HG03135 (cell line): ENCODE measurements around the gene ELAVL1.

ENCODE experiments used
- ATAC-seq: cut with Tn5 transposase; IDR thresholded peaks from one replicate; pipeline ENCODE4 v1.9.1; 2021; ENCODE audit warnings: mild to moderate bottlenecking, moderate library complexity; ENCODE audit not compliant: unreplicated experiment

ELAVL1 gene

DNA sequence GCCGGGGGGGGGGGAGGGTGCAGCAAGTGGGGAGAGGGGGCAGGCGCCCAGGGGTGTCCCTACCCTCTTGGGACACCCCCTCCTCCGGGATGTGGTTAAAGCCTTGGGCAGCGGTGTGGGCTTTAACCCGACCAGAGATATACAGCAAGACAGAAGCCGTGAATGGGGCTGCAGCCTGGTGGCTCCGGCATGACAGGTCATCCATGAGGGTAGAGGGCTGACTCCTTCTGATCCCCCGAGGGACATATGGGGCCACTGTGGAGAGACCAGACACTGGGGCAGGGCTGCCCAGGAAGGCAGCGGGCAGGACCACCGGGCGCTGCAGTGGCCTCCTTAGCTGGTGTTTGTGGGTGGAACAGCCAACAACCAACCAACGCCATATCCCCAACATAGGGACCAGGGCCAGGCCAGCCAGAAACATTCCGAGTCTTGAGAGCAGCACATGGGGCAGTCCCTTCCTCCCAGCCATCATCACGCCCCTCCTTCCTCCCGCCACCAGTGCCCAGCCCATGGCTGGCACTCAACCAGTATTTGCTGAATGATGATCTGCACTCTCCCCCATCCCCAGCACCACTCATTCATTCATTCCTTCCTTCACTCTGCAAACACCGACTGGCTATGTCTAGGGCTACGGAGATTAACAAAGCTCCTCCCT lies 18.2 kb downstream of the ELAVL1 start:
- no peak for ATAC-seq

- no peak for ATAC-seq
These were observed 18.9 kb downstream of the ELAVL1 start for GRCh38 chr19:7986321-7987113.

- no peak for ATAC-seq
These were observed 19.9 kb downstream of the ELAVL1 start for GRCh38 chr19:7985481-7985911.

- no peak for ATAC-seq
These were observed 21.2 kb downstream of the ELAVL1 start for GRCh38 chr19:7983995-7984837.

DNA sequence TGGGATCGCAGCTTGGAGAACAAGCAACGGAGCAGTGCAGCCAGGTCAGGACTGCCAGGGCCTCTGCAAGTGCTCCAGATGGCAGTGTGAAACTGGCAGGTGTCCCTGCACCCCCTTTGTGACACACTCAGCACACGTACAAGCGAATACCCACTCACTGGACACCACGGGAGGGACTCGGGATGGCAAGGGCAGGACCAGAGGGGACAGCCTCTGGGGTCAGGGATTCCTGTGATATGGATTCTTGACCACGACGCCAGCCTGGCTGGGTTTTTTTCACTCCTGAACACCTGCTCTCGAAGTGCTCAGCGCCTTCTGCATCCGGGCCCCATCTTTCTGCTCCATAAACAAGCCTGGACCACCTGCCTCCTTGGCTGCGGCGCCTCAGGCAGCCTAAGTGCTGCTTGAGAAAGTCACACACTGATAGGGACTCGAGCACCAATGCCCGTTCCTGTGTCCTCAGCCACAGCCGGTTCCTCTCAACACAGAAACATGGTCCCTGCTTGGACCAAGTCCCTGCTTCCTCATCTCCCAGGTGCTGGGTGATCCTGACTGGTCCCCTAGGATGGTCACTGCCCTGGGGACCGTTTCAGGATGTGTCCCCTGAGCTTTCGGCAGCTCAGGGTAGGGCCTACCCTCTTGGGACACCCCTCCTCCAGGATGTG lies 22.0 kb downstream of the ELAVL1 start:
- ATAC-seq, result no peak

- ATAC-seq, result no peak
These were observed 22.8 kb downstream of the ELAVL1 start for GRCh38 chr19:7982651-7983099.

- no peak for ATAC-seq
These were observed 23.3 kb downstream of the ELAVL1 start for GRCh38 chr19:7982103-7982502.

DNA sequence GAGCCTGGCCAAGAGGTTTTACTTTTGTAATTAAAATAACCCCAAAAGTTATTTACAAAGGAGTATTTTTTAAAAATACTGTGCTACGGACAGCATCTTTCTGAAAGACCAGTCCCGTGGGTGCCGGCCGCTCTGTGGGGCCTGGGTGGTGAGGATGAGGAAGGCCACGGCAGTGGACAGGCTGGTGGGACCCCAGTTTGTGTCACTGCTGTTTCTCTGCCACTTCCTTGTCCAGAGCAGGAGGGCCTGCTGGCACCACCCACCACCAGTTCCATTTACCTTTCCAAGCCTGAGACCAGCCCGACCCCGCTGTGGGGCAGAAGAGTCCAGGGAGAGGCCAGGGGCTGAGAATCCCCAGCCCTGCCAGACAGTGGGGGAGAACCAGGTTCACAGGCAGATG lies 23.8 kb downstream of the ELAVL1 start:
- no peak for ATAC-seq

DNA sequence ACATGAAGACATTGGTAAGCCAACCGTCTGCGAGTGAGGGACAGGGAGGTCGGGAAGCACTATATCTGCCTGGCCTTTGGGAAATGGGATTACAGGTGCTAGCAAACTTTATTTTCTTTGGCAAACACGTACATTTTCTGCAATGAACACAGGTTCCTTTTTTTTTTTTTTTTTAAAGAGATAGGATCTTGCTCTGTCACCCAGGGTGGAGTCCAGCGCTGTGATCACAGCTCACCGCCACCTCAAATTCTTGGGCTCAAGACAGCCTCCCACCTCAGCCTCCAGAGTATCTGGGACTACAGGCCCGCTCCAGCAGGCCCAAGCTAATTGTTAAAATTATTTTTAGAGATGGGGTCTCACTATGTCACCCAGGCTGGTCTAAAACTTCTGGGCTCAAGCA lies 24.2 kb downstream of the ELAVL1 start:
- no peak for ATAC-seq

- ATAC-seq, result no peak
These were observed 24.8 kb downstream of the ELAVL1 start for GRCh38 chr19:7980635-7981121.

DNA sequence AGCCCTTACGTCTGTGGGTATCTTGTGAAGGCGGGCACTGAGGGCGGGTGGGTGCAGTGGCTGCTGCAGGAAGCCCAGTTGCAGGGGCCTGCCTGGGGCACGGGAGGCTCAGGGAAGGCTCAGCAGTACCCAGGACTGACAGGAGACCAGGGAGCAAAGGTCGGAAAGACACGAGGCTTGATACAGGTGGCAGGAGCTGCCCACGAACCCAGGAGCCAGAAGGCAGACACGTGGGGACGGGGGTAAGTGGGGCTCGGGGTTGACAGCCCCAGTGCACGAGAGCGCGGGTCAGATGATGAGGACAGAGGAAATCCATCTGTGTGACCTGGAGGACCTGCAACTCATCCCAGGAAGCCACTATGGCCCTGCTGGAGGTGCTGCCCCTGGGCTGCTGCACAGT lies 25.3 kb downstream of the ELAVL1 start:
- no peak for ATAC-seq

DNA sequence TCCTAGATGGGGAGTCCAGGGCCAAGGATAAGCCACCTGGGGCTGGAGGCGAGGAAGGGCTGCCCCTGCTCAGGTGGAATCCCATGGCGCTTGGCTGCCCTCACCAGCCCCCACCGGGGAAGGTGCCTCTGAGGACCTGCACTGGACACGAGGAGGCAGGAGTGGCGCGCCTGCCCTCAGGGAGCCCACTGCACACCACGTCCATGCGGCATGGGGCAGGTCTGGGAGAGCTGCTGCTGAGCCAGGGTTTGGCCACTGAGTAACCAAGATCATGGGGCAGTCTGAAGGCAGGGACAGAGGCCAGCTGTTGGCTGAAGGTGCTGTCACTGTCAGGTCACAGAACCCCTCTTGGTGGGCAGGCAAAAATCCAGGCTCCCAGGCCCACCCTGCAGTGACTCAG lies 25.9 kb downstream of the ELAVL1 start:
- no peak for ATAC-seq

- ATAC-seq, result no peak
These were observed 26.4 kb downstream of the ELAVL1 start for GRCh38 chr19:7979011-7979410.

DNA sequence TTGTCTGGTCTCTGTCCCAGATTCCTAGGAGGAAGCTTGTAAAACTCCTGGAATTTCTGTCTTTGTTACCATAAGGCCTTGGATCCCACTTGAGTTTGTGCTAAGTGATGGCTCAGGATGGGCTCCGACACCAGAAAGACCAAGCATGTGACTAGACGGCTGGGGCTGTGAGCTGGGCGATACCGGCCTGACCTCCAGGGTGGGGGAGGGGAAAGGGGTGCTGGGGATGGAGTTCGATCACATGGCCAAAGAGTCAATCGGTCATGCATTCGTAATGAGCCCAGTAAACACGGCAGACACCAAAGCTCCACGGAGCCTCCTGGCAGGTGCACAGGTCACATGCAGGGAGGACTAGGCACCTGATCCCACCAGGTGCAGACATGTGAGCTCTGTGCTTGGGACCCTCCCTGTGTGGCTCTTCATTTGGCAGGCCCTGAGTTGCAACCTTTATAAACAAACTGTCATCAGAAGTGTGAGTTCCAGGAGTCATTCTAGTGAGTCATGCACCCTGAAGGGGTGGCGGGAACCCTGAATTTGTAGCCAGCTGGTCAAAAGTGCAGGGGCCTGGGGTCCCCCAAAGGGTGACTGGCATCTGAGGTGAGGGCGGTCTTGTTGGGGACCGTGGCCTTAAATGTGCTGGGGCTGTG lies 27.1 kb downstream of the ELAVL1 start:
- no peak for ATAC-seq

DNA sequence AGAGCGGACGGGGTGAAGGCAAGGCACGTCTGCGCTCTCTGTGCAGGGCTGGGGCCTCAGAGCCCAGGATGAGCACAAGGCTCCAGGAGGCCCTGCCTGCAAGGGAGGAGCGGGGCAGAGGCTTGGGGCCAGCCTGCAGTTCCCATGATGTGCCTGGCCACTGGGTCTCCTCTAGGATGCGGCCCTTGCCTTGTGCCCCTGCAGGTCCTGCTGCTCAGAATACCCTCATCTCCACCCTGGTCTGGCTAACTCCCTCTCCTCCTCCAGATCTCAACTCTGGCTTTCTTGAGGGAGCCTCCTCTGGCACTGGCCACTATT lies 27.8 kb downstream of the ELAVL1 start:
- ATAC-seq, result no peak

DNA sequence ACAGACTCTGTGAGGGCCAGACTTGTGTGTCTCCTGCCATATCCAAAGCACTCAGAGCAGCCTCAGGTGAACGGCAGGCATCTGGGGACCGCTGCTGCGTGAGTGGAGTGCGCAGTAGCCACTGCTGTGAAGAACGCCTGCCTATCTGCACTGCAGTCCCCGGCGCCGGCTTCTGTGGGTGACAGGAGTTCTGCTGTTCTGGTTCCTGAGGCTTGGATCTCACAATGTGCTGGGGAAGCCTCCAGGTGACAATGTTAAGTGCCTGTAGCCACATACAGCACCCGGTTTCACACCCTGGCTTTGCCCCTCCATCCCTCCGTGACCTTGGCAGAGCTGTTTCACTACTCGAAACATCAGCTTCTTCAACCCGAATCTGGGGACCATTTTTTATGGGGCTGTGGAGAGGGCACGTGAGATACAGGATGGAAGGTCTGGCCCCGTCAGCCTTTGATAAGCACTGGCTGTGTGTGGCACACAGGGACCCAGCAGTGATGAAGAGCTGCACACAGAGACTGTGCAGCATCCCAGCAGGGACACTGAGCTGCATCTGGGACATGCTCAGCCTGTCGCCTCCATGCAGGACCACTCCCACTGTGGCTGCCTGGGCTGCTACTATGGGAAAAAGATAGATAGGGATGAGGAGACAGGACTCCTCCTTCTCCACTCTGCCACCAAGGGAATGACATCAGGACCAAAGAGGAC lies 28.3 kb downstream of the ELAVL1 start:
- no peak for ATAC-seq

DNA sequence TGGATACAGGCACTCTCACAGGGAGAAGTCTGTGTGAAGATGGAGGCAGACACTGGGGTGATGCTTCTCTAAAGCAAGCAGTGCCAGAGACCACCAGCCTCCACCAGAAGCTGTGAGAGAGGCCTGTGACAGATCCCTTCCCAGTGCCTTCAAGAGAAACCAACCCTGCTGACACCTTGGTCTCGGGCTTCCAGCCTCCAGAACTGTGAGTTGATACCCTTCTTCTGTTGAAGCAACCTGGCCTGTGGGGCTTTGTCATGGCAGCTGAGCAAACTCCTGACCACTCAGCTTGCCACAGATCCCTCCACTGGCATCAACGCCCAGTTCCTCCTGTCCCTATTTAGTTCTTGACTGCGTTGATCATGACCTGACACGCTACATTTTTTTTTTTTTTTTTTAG lies 29.0 kb downstream of the ELAVL1 start:
- ATAC-seq, result no peak

GRCh38 chr19:7975037-7975436 lies 30.4 kb downstream of the ELAVL1 start:
- ATAC-seq, result no peak

GRCh38 chr19:7973883-7974282 lies 31.6 kb downstream of the ELAVL1 start:
- ATAC-seq, result no peak
